Activated B cell treated with CpG ODN at 0.5 μM for 24 hours (primary cell): ENCODE measurements around the gene PIGS. TPM values are rescaled to one million over a fixed set of nuclear protein-coding genes. Genes with fewer than 3 reads are reported as not detected.

Experiments
- ATAC-seq: fragments of 200-7000 bp; cut with Tn5 transposase; one replicate; pipeline ENCODE4 v1.10.0; 2021; ENCODE audit warnings: low read depth, mild to moderate bottlenecking, moderate library complexity
- CTCF ChIA-PET: fragments of 350-600 bp; sonication (Branson Sonifier 250); formaldehyde crosslinking; loops from one replicate; lab custom pipeline; 2021; ENCODE audit warnings: antibody characterized with exemption; lab: Charles Lee
- POLR2A ChIA-PET: fragments of 350-600 bp; sonication (Branson Sonifier 250); formaldehyde crosslinking; loops from one replicate; lab custom pipeline; 2021; ENCODE audit warnings: antibody characterized with exemption; lab: Charles Lee
- DNase-seq: peaks from one replicate; pipeline ENCODE4 v3.0.0; 2022
- H3K27ac Mint-ChIP-seq: one replicate; pipeline ENCODE4 v1.8.0; 2020; ENCODE audit warnings: mixed read lengths
- H3K27me3 Mint-ChIP-seq: one replicate; pipeline ENCODE4 v1.8.0; 2021; ENCODE audit warnings: mixed read lengths
- H3K36me3 Mint-ChIP-seq: one replicate; pipeline ENCODE4 v1.8.0; 2021; ENCODE audit warnings: low read depth, mixed read lengths
- H3K4me1 Mint-ChIP-seq: one replicate; pipeline ENCODE4 v1.8.0; 2021; ENCODE audit warnings: mixed read lengths
- H3K4me3 Mint-ChIP-seq: one replicate; pipeline ENCODE4 v1.8.0; 2020; ENCODE audit warnings: mild to moderate bottlenecking, mixed read lengths
- H3K9me3 Mint-ChIP-seq: one replicate; pipeline ENCODE4 v1.8.0; 2020; ENCODE audit warnings: mixed read lengths
- CTCF ChIP-seq: fragments of 200-600 bp; IDR thresholded peaks from one replicate; pipeline ENCODE4 v1.8.0; 2022; ENCODE audit warnings: antibody characterized with exemption, mild to moderate bottlenecking
- intact Hi-C: fragments of 100-400 bp; cut with micrococcal nuclease; formaldehyde crosslinking; loops from one replicate; pipeline ENCODE4 v1.15.1; 2024
- total RNA-seq: library from RNA; stranded (reverse); gene quantifications from 2 replicates; pipeline ENCODE4 v1.2.3, GENCODE V29; 2022

Gene PIGS
- total RNA-seq, 1 donor from 2014 or later = 92.2 TPM

- intact Hi-C loops = loop anchor here (5.0 kb wide), 1 partner anchor 39 kb away; the partner anchor contains the start of gene RSKR
- Mint-ChIP-seq H3K27ac (no peak overlapping the region), H3K4me3 (no peak overlapping the region), H3K27me3 (no peaks in the 10 kb centered on the region), H3K9me3 (no peaks in the 10 kb centered on the region), H3K36me3 (peaks cover 18% of the 10 kb centered on the region), H3K4me1 (peaks cover 53% of the 10 kb centered on the region)
- ATAC-seq (no peak), DNase-seq (no peak)
- TF ChIP-seq CTCF = no peak
- CTCF ChIA-PET = no interaction called here
- POLR2A ChIA-PET = interaction anchor here (5.9 kb wide), 1 partner anchor 25 kb away, joined by 51 read pairs; the partner anchor contains the start of gene SPAG5
Measured at GRCh38 chr17:28573521-28573920, 2.2 kb upstream of the PIGS start.

- H3K9me3 Mint-ChIP-seq = no peaks in the 10 kb centered on the region
- CTCF ChIA-PET = interaction anchor here (1.1 kb wide), 1 partner anchor 33 kb away, joined by 3 read pairs; no protein-coding TSS in a partner anchor
- intact Hi-C loops = loop anchor here (5.0 kb wide), 1 partner anchor 39 kb away; the partner anchor contains the start of gene RSKR
- POLR2A ChIA-PET = interaction anchor here (0.5 to 5.9 kb wide), 2 partner anchors 26 to 1091 kb away, joined by 3 to 51 read pairs; partner anchors contain the start of gene SPAG5
- peaks cover 21% of the 10 kb centered on the region for H3K36me3 Mint-ChIP-seq
- no peak for TF ChIP-seq CTCF
- no peak overlapping the region for H3K27ac Mint-ChIP-seq
- H3K27me3 Mint-ChIP-seq = no peaks in the 10 kb centered on the region
- no peak overlapping the region for H3K4me3 Mint-ChIP-seq
- no peak for DNase-seq
- H3K4me1 Mint-ChIP-seq = peaks cover 58% of the 10 kb centered on the region
- ATAC-seq = no peak
Measured at GRCh38 chr17:28573040-28573380, 1.7 kb upstream of the PIGS start.

GRCh38 chr17:28572259-28573039 lies 1.1 kb upstream of the PIGS start:
- DNase-seq = no peak
- H3K9me3 Mint-ChIP-seq = no peaks in the 10 kb centered on the region
- H3K27ac Mint-ChIP-seq = peak overlapping the region; percentile 87
- H3K4me1 Mint-ChIP-seq = peaks cover 62% of the 10 kb centered on the region
- POLR2A ChIA-PET = interaction anchor here (0.5 to 9.2 kb wide), 11 partner anchors 18 to 1091 kb away, joined by 3 to 160 read pairs (median 6); partner anchors contain the start of genes BLTP2, PHF12, POLDIP2 and RPL23A
- CTCF ChIA-PET = interaction anchor here (1.0 to 2.0 kb wide), 3 partner anchors 22 to 33 kb away, joined by 3 to 19 read pairs (median 3); no protein-coding TSS in a partner anchor
- no peak for ATAC-seq
- peaks cover 26% of the 10 kb centered on the region for H3K36me3 Mint-ChIP-seq
- intact Hi-C loops = loop anchor here (5.0 kb wide), 1 partner anchor 40 kb away; the partner anchor contains the start of gene RSKR
- no peaks in the 10 kb centered on the region for H3K27me3 Mint-ChIP-seq
- peak overlapping the region; percentile 95 for H3K4me3 Mint-ChIP-seq
- no peak for TF ChIP-seq CTCF

- H3K4me1 Mint-ChIP-seq = peaks cover 60% of the 10 kb centered on the region
- TF ChIP-seq CTCF = no peak
- ChIA-PET POLR2A (interaction anchor here (0.6 to 9.2 kb wide), 19 partner anchors 12 to 572 kb away, joined by 3 to 160 read pairs (median 4); partner anchors contain the start of genes BLTP2, PHF12, POLDIP2 and PROCA1), CTCF (interaction anchor here (0.6 to 2.0 kb wide), 6 partner anchors 9 to 42 kb away, joined by 3 to 19 read pairs (median 3); partner anchors contain the start of gene SPAG5)
- ATAC-seq (peak; percentile 12), DNase-seq (peak; percentile 40)
- H3K36me3 Mint-ChIP-seq = peaks cover 29% of the 10 kb centered on the region
- no peaks in the 10 kb centered on the region for H3K9me3 Mint-ChIP-seq
- intact Hi-C loops = loop anchor here (1.0 to 5.0 kb wide), 3 partner anchors 19 to 41 kb away; partner anchors contain the start of genes RSKR, SPAG5 and UNC119
- peak overlapping the region; percentile 87 for H3K27ac Mint-ChIP-seq
- peak overlapping the region; percentile 95 for H3K4me3 Mint-ChIP-seq
- H3K27me3 Mint-ChIP-seq = no peaks in the 10 kb centered on the region
Measured at GRCh38 chr17:28570716-28571360, 486 bp downstream of the PIGS start.
